ENCODE measurements around the gene TBC1D5. TPM values are rescaled to one million over a fixed set of nuclear protein-coding genes. Genes with fewer than 3 reads are reported as not detected.

The TBC1D5 gene, protein sequence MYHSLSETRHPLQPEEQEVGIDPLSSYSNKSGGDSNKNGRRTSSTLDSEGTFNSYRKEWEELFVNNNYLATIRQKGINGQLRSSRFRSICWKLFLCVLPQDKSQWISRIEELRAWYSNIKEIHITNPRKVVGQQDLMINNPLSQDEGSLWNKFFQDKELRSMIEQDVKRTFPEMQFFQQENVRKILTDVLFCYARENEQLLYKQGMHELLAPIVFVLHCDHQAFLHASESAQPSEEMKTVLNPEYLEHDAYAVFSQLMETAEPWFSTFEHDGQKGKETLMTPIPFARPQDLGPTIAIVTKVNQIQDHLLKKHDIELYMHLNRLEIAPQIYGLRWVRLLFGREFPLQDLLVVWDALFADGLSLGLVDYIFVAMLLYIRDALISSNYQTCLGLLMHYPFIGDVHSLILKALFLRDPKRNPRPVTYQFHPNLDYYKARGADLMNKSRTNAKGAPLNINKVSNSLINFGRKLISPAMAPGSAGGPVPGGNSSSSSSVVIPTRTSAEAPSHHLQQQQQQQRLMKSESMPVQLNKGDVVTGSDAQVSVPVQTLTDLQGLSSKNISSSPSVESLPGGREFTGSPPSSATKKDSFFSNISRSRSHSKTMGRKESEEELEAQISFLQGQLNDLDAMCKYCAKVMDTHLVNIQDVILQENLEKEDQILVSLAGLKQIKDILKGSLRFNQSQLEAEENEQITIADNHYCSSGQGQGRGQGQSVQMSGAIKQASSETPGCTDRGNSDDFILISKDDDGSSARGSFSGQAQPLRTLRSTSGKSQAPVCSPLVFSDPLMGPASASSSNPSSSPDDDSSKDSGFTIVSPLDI
- total RNA-seq (2022; extraction: Qiagen RNA extraction; ENCODE audit: low read depth), result 10.9 to 17.2 TPM (median 14.3 TPM) in 5 replicates

DNA sequence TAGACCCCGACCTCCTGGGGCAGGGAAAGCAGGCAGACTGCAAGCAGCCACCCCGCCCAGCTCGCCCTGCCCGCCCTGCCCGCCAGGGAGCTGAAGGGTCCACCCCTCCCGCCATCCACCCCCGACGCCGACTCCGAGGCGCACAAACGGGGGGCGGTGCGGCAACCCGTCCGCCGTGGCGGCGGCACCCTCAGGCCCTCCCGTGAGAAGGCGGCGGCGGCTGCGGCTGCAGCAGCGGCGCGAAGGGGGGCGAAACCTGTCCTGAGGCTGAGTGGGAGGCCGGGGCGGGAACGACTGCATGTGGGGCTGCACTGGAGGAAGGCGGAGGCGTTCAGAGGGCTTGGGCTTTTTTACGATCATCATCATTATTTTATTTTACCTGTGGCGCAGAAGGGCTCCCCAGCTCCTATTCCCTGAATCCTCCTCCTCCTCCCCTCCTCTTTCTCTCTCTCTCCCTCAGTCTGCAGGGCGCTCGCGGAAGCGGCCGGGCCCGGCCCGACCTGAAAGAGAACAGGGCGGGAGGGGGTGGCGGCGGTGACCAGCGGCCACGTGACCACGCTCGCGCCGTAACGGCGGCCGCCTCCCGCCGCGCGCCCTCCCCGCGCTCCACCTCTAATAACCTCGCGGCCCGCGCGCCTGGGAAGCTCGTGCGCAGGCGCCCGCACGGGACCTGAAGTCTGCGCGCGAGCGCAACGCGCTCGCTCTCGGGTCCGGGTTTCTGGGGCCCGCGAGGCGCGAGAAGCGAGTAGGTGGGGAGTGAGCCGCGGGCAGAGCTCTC is at the start of gene TBC1D5:
TSS of gene TBC1D5 (minus strand) at position 530 of the 778 bp plus-strand sequence. CDS start 234,061 bp downstream, outside the sequence.

